ENCODE results near the gene HOXA7. TPM values are rescaled to one million over a fixed set of nuclear protein-coding genes. Genes with fewer than 3 reads are reported as not detected.

HOXA7 gene
- total and polyA plus RNA-seq, 2 of the 8 experiments (the other 6 are each of a cell fraction or from before 2014, with no cell fraction given) = 0.03 TPM; not detected in 1

GRCh38 chr7:27179030-27179429, 22.6 kb upstream of the HOXA7 start:
- Histone ChIP-seq H2AFZ (ENCODE audit: low read length) (no peak overlapping the region), H3K4me1 (replicated peaks in 1 of 4; ENCODE audit: control insufficient read depth in 3 of 4, insufficient read depth in 4 of 4, low read length in 3 of 4) (peaks cover 0 to 7% (median 4%) of the 10 kb centered on the region in 4 experiments; a peak in 5 of 7 replicates), H3K9me3 (ENCODE audit: insufficient read depth in 2 of 2, low read depth in 1 of 2, low read length in 1 of 2) (no peaks in the 10 kb centered on the region), H4K20me1 (replicated peaks in 1 of 2; ENCODE audit: control insufficient read depth in 1 of 2, insufficient read depth in 2 of 2, low read length in 2 of 2) (peaks cover 42 to 54% of the 10 kb centered on the region in 2 experiments), H3K18ac (ENCODE audit: extremely low read depth, low read length) (no peak overlapping the region), H3K23ac (ENCODE audit: insufficient read length) (no peak overlapping the region), H3K79me2 (ENCODE audit: control insufficient read depth in 1 of 2, insufficient read depth in 2 of 2, low read length in 2 of 2) (no peaks in the 10 kb centered on the region), H2AK5ac (ENCODE audit: low read depth, low read length) (no peak overlapping the region), H3K36me3 (ENCODE audit: control insufficient read depth in 2 of 4, insufficient read depth in 4 of 4, low read length in 3 of 4) (peaks cover 0 to 8% (median 0%) of the 10 kb centered on the region in 4 experiments; a peak in 1 of 8 replicates), H2BK15ac (ENCODE audit: low read length) (no peak overlapping the region), H2BK5ac (ENCODE audit: low read depth, low read length) (no peak overlapping the region), H2BK20ac (ENCODE audit: low read length) (no peak overlapping the region), H4K5ac (ENCODE audit: insufficient read length, low read depth, low read length) (no peak overlapping the region), H4K91ac (replicated peaks; ENCODE audit: insufficient read length, low read length) (no peak overlapping the region), H3K27me3 (replicated peaks in 1 of 4; ENCODE audit: control insufficient read depth in 3 of 4, extremely low read depth in 1 of 4, insufficient read depth in 3 of 4, low read length in 3 of 4) (peaks cover 99 to 100% (median 100%) of the 10 kb centered on the region in 4 experiments), H3K14ac (ENCODE audit: insufficient read length) (no peak overlapping the region), H3K79me1 (ENCODE audit: low read depth, low read length) (no peaks in the 10 kb centered on the region), H3K4me2 (ENCODE audit: insufficient read depth in 1 of 2, low read depth in 2 of 2, low read length in 2 of 2) (peak overlapping the region in 1 of 2 experiments; percentile 18; a peak in 1 of 4 replicates), H2BK120ac (replicated peaks; ENCODE audit: low read depth, low read length) (no peak overlapping the region), H3K4me3 (ENCODE audit: extremely low read depth in 1 of 4, insufficient read depth in 2 of 4, low read depth in 3 of 4, low read length in 4 of 4) (peak overlapping the region in 1 of 4 experiments; percentile 8; a peak in 1 of 8 replicates), H3K9ac (replicated peaks in 1 of 4; ENCODE audit: extremely low read depth in 1 of 4, low read depth in 3 of 4, low read length in 3 of 4) (no peak overlapping the region), H3K56ac (replicated peaks; ENCODE audit: insufficient read length, low read depth, low read length) (no peak overlapping the region), H4K8ac (ENCODE audit: extremely low read depth, insufficient read depth, low read length) (no peak overlapping the region), H3K23me2 (ENCODE audit: low read depth, low read length) (no peaks in the 10 kb centered on the region; the same call in 1 of the 2 replicates), H3K27ac (ENCODE audit: low read depth, low read length) (no peak overlapping the region), H3K4ac (replicated peaks; ENCODE audit: insufficient read length, low read depth, low read length) (no peak overlapping the region), H2BK12ac (ENCODE audit: low read depth, low read length) (no peak overlapping the region)
- CTCF ChIA-PET (ENCODE audit: partially characterized antibody) = interaction anchor here (0.6 to 2.7 kb wide), 31 partner anchors 8 to 1282 kb away, joined by 3 to 26 read pairs (median 4); partner anchors contain the start of genes HOXA13, HOXA3, HOXA5 and HOXA7
- WGBS, 2 experiments (ENCODE audit: extremely low coverage in 1 of 2, insufficient coverage in 1 of 2, insufficient read length in 1 of 2, insufficient replicate concordance in 2 of 2, low coverage in 1 of 2, low lambda C conversion rate in 2 of 2, missing lambda C conversion rate in 1 of 2) = 16% methylated on average over 14 of the region's 14 CpGs; no CpG with 5 or more reads in 1 of the 2 experiments
- no peak for FAIRE-seq
- TF ChIP-seq EZH2 (IDR thresholded peaks at IDR 0.05; ENCODE audit: low read depth, low read length, severe bottlenecking) (peak; percentile 71), RFX5 (IDR thresholded peaks at IDR 0.05; ENCODE audit: borderline replicate concordance, low read depth, low read length) (no peak), SUZ12 (IDR thresholded peaks at IDR 0.05; ENCODE audit: low read length) (peak; percentile 79), GABPA (IDR thresholded peaks at IDR 0.05; ENCODE audit: borderline replicate concordance, insufficient read depth, low read length) (no peak), RNF2 (IDR thresholded peaks at IDR 0.05; ENCODE audit: borderline replicate concordance, low read depth, low read length, missing control alignments, poor library complexity, severe bottlenecking) (peak; percentile 69)
- DNase-seq (ENCODE audit: low read depth in 1 of 2, low spot score in 2 of 2) = peak in 1 of 2 experiments; percentile 43
- POLR2A ChIA-PET (ENCODE audit: partially characterized antibody) = interaction anchor here (0.6 kb wide), 1 partner anchor 485 kb away, joined by 3 read pairs; no protein-coding TSS in a partner anchor

Data from H1 (cell line).